ENCODE data around the gene SWAP70.

DNA sequence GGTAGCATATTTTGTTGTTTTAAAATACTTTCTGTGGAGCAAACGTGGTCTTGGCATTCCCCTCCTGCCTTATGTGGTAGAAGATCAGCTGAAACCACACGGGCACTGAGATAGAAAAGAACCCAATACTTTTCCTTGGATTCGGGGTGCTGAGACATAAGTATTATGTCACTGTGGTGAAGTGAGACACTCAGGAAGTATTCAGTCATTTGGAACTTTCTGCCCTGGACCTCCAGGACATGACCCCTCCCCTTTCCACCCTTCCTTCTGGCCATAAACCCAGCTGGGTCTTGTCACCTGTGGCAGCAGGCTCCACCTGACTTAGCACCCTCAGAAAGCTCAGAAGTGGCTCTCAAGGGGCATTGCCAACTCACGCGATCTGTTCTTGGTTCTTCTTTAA, 123.4 kb downstream of the SWAP70 start:
- TF ChIP-seq CTCF (IDR thresholded peaks at IDR 0.05) (no peak), POLR2A (IDR thresholded peaks at IDR 0.05) (no peak)
